IPS DF 4.7 (cell line): ENCODE results near the gene MOB1B.

Source experiments
- DNase-seq: peaks from one replicate; pipeline ENCODE4 v3.0.0-alpha.2; 2013; ENCODE audit warnings: low spot score; ENCODE audit errors: extremely low read depth

MOB1B gene

GRCh38 chr4:70914631-70915030 lies 12.5 kb downstream of the MOB1B start:
- DNase-seq = no peak

DNA sequence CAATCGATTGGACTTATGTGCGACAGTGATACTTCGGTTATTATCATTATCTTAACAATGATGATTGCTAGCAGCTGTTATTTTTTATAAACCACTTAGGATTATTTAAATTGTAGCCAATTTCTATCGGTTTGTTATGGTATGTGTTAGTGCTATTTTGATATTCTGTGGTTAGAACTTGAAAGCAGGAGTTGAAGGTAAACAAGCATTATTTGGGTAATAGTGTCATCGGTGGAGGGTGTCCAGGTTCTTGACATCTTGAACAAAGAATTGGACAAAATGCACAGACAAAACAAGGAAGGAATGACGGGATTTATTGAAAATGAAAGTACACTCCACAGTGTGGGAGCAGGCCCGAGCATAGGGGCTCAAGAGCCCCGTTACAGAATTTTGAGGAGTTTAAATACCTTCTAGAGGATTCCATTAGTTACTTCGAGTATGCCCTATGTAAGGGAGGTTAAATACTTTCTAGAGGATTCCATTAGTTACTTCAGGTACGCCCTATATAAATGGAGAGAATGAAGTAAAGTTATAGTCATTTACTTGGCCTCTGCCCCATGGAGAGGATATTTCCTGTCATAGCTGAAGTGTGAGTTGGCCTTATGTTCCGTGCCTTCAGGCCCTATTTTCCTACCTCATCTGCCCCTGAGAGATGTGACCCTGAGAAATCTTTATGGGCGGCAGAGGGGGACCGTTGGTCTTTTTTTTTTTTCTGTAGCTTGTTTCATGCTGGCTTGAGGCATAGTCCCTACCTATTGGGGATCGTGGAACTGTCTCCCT lies 13.1 kb downstream of the MOB1B start:
- no peak for DNase-seq

DNA sequence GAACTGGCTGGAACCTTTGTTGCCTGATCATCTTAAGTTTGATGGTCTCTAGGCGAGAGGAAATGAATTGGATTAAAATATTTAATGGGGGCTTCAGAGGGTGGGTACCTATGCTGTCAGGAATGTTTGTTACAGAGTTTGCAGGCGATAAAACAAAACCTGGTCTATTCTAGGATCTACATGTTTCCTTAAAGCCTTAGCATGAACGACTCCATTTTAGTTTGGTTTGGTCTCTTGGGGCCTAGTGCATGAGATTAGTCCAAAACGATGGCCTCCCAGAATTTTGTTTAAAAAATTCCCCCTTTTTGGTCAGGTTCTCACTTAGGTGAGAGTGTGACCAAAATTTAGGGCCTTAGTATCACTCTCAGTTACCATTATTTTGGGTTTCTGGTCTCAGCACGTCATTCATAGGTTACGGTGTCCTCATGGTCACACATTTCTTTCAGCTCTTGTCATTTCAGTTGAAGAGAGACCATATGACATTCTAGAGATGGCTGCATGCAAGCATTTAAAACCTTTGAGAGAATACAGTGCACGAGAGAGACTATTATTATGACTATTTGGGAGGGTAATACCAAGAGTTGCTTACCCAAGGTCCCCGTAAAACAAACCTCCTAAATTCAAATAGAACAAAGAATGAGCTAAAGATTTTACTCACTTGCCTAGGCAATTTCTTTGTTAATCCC lies 13.8 kb downstream of the MOB1B start:
- DNase-seq = no peak

GRCh38 chr4:70920592-70920991 lies 18.4 kb downstream of the MOB1B start:
- DNase-seq = no peak

DNA sequence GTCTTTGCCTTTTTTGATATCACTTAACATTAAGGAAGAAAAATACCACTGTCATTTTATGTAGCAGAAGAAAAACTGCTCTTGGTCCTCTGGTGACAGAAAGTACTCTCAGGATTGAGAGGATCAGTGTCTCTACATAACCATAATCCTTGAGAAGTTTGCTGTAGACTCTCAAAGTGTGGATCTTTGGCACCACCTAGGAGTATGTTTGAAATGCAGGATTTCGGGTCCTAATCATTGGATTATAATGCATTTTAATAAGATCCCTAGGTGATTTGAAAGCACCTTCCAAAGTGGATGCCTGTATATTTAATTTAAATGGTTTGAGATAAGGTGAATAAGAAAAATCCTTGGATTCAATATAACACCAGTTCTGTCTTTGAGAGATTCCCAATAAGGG lies 23.2 kb downstream of the MOB1B start:
- no peak for DNase-seq

DNA sequence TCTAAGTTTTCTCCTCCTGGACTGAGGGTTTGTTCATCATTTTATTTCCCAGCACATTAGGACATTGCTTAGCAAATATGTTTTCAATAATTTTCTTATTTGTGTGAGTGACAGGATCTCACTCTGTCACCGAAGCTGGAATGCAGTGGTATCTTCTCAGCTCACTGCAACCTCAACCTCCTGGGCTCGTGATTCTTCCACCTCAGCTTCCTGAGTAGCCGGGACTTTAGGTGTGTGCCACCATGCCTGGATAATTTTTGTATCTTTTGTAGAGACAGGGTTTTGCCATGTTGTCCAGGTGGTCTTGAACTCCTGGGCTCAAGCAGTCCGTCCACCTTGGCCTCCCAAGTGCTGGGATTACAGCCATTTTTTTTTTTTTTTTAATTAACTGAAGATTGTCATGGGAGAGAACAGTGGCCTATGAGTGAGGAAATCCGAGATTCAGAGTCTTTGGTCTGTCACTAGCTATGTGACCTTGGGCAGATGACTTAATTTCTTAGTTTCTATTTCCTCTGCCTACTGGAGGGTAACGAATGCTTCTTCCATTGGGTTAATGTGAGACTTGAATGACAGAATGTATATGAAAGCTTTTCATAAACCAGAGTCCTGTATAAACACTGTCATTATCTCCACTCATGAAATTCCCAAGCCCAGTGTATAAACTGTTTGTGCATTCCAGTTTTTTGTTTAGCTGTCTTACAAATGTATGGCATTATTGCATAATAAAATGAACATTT lies 23.9 kb downstream of the MOB1B start:
- DNase-seq = no peak

- DNase-seq = no peak
These were observed 25.5 kb downstream of the MOB1B start for GRCh38 chr4:70927502-70928137.

DNA sequence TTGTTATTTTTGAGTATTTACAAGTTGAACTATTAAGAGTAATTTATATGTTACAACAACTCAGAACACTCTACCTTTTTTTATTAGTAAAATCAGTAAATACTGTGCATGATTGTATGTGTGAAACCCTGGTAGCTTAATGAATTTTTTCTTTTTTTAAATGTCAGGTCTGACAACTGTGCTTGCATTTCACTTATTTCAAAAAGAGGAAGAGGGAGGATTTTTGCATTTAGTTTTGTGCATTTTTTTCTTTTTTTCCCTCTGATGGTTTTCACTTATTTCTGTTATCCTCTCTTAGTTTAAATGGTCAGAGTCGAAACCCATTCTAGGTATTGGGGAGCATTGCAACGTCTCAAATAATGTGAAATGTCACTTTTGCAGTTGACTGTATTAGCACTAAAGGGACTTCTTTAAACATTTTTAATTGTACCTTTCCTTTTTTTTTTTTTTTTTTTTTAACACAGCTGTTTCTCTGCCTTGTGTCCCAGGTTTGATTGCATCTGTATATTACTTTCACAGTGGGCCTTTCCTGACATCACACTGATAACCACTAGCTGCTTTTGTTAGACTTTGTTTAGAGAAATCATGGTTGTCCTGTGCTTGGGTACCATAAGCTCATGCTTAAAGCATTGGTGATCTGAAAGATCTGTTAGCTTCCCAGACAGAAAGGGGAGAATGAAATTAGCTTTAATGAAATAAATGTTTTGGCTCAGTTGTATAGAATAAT lies 28.5 kb downstream of the MOB1B start:
- DNase-seq = no peak

GRCh38 chr4:70931347-70931746 lies 29.2 kb downstream of the MOB1B start:
- no peak for DNase-seq

DNA sequence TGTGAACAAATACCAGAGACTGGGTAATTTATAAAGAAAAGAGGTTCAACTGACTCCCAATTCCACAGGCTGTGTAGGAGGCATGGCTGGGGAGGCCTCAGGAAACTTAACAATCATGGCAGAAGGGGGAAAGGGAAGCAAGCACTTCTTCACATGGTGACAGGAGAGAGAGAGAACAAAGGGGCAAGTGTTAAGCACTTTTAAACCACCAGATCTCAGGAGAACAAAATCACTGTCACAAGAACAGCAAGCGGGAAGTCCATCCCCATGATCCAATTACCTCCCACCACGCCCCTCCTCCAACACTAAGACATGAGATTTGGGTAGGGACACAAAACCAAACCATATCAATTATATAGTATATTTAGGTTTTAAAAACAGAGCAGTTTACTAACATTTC lies 30.8 kb downstream of the MOB1B start:
- no peak for DNase-seq

- DNase-seq = no peak
These were observed 33.0 kb downstream of the MOB1B start for GRCh38 chr4:70935038-70935695.

- DNase-seq = no peak
These were observed 34.1 kb downstream of the MOB1B start for GRCh38 chr4:70936200-70936787.

DNA sequence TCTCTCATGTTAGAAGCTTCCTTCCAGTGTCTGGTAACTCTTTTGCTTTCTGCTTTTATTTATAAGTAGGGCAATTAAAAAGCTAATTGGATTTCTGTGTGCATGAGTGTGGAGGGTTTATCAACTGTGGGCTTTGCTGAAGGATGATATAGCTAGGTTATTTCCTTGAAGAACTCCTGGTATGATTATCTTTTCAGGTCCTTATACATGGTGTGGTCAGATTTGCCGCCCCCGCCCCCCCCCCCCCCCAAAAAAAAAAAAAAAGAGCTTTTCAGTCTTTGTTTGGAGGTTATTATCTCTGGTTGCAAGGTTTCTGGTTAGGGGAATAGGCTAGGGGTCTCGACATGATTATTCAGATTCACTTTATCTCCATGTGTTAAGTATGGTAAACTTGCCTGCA lies 35.9 kb downstream of the MOB1B start:
- no peak for DNase-seq

DNA sequence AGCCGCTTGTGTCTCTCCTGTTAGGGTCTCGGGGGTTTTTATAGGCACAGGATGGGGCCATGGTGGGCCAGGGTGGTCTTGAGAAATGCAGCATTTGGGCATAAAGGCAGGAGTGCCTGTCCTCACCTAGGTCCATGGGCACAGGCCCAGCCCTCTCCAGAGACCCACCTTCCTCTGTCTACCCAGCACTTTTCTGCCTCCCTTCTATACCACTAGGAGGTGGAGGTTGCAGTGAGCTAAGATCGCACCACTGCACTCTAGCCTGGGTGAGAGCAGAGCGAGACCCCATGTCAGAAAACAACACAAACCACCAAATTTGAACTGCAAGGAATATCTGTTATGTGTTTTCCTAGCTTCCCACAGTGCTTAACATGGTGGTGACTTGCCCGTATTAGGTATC lies 38.0 kb downstream of the MOB1B start:
- DNase-seq = no peak

DNA sequence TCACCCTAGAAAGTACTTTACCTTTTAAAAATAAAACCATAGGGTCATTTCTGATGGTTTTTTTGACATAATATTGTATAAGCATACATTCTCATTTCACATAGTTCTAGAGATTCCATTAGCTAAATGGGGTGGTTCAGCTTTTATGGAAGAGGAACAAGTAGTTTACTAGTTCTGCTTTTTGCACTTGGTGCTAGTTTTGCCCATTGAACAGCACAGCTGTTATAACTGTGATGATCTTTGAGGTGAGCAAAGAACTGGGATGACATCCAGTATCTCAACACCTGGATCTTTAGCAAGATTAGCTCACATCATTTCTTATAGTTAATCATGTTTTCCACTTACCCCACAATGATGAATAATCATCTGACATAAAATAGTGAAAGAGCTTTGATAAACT lies 40.9 kb downstream of the MOB1B start:
- no peak for DNase-seq

GRCh38 chr4:70945046-70945445 lies 42.9 kb downstream of the MOB1B start:
- DNase-seq = no peak

GRCh38 chr4:70945452-70946055 lies 43.4 kb downstream of the MOB1B start:
- no peak for DNase-seq

- no peak for DNase-seq
These were observed 44.8 kb downstream of the MOB1B start for GRCh38 chr4:70946939-70947338.

DNA sequence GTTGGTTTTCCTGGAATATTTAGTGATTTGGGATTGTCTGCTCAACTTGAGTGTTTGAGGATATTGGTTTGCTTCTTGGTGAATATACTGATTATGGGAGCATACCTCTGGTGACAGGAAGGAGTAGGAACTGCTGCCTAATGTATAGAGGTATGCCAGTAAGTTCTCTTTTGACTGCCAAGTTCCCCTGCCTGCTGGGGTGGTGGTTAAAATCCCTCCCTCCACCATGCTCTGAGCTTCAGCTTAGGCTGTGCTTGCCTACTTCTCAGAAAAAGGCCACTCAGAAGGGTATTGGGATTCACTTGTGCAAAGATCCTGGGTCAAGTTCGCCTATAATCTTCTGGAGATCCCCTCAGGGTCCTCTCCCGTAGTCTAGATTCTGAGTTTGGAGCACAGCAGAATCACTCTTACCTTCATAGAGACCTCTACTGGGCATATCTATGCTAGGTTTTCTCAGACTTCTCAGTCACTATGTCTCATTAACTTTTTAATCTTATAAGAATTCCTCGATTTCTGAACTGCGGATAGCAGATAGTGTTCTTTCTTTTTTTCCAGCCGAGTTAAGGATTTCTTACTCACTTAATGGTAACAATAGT lies 46.6 kb downstream of the MOB1B start:
- no peak for DNase-seq

GRCh38 chr4:70954032-70954431 lies 51.9 kb downstream of the MOB1B start:
- DNase-seq = no peak
